ENCODE data around the gene DGAT2.

The DGAT2 gene

DNA sequence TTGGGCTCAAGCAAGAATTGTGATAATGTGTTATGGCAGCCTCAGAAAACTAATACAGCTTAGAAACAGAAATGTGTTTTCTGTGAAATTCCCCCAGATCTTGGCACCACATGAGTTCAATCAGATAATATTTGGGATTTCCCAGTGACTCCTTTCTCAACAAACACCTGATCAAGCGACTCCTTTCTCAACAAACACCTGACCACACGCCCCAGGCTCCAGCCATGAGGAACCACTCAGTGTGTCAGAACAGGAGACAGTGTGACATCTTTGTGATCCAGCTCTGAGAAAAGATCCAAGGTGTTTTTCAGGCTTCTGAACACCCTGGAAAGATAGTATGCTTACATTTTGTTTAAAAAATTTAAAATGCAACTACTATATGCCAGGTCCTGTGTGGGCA is 44.5 kb downstream of the DGAT2 start:
- 91 to 100% methylated on average over 2 of the region's 2 CpGs for WGBS, 2 experiments
- Histone ChIP-seq H3K27ac (ENCODE audit: insufficient read depth, low read depth, low read length, poor library complexity, severe bottlenecking) (no peak overlapping the region), H3K36me3 (ENCODE audit: control insufficient read depth, insufficient read depth, low read length) (no peaks in the 10 kb centered on the region), H3K9me3 (ENCODE audit: control insufficient read depth, low read length) (no peaks in the 10 kb centered on the region), H3K27me3 (ENCODE audit: control insufficient read depth, insufficient read depth, low read length, poor library complexity, severe bottlenecking) (no peaks in the 10 kb centered on the region), H3K4me3 (ENCODE audit: insufficient read depth, low read depth, low read length) (no peak overlapping the region), H3K4me1 (ENCODE audit: control insufficient read depth, insufficient read depth, low read length) (peaks cover 21% of the 10 kb centered on the region)

GRCh38 chr11:75813622-75814039 is 45.1 kb downstream of the DGAT2 start:
- H3K36me3 ChIP-seq (ENCODE audit: control insufficient read depth, insufficient read depth, low read length), result no peaks in the 10 kb centered on the region
- no peak overlapping the region for H3K27ac ChIP-seq (ENCODE audit: insufficient read depth, low read depth, low read length, poor library complexity, severe bottlenecking)
- no peaks in the 10 kb centered on the region for H3K9me3 ChIP-seq (ENCODE audit: control insufficient read depth, low read length)
- H3K4me3 ChIP-seq (ENCODE audit: insufficient read depth, low read depth, low read length), result peak overlapping the region; percentile 83
- WGBS, 2 experiments, result 88 to 93% methylated on average over 1 of the region's 1 CpG
- no peaks in the 10 kb centered on the region for H3K27me3 ChIP-seq (ENCODE audit: control insufficient read depth, insufficient read depth, low read length, poor library complexity, severe bottlenecking)
- peaks cover 21% of the 10 kb centered on the region for H3K4me1 ChIP-seq (ENCODE audit: control insufficient read depth, insufficient read depth, low read length)

DNA sequence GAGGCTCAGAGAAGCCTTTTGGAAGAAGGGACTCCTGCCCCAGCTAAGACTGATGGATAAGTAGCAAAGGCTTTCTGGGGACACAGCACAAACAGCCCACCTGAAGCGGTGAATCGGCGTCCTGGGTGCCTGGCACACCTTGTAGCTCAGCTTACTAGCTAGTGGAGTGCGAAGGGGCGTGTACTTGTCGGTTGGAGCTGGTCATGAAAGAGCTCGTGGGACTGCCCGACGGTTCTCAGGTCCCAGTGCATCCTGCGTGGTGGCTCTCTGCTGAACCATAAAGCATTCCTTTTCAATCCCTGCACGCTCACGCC is 45.7 kb downstream of the DGAT2 start:
- Histone ChIP-seq H3K4me3 (ENCODE audit: insufficient read depth, low read depth, low read length) (peak overlapping the region; percentile 83), H3K9me3 (ENCODE audit: control insufficient read depth, low read length) (no peaks in the 10 kb centered on the region), H3K4me1 (ENCODE audit: control insufficient read depth, insufficient read depth, low read length) (peaks cover 21% of the 10 kb centered on the region), H3K27me3 (ENCODE audit: control insufficient read depth, insufficient read depth, low read length, poor library complexity, severe bottlenecking) (no peaks in the 10 kb centered on the region), H3K27ac (ENCODE audit: insufficient read depth, low read depth, low read length, poor library complexity, severe bottlenecking) (no peak overlapping the region), H3K36me3 (ENCODE audit: control insufficient read depth, insufficient read depth, low read length) (no peaks in the 10 kb centered on the region)
- 3% methylated on average over 12 of the region's 12 CpGs for WGBS, 2 experiments

DNA sequence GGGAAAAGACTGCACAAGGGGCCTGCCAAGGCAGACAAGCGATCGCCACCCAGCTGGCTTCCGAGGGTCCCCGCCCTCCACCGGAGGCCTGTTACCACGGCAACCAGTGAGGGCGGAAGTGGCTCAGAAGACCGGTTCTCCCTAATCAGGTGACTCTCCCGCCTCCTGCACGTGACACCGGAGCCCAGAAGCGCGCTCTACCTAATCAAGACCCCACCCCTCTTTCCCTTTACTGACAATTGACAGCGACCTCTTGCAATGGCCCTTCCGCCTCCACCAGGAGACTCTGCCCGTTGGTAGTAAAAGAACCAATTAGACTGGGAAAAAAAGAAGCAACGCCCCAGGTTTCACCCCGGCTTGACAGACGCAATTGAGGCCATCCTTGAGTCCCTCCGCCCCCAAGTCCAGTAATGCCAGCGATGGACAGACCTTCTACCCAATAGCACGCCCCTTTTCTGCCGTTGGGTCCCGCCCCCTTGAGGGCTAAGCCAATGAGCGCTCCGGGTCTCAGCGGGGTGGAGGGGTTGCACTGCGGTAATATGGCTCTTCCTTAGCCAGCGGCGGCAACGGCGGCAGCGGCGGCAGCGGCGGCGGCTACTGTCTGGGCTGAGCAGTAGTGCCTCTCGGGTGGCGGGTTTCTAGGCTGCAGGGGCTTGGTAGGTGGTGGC is 46.2 kb downstream of the DGAT2 start, which contains the start of gene UVRAG:
Gene UVRAG (plus strand): TSS at position 534 of the 668 bp plus-strand sequence. CDS start 198 bp downstream, outside the sequence.
- Histone ChIP-seq H3K9me3 (ENCODE audit: control insufficient read depth, low read length) (no peaks in the 10 kb centered on the region), H3K4me3 (ENCODE audit: insufficient read depth, low read depth, low read length) (peak within 1 kb of the TSS; percentile 83), H3K27me3 (ENCODE audit: control insufficient read depth, insufficient read depth, low read length, poor library complexity, severe bottlenecking) (no peaks in the 10 kb centered on the region), H3K4me1 (ENCODE audit: control insufficient read depth, insufficient read depth, low read length) (peaks cover 21% of the 10 kb centered on the region), H3K27ac (ENCODE audit: insufficient read depth, low read depth, low read length, poor library complexity, severe bottlenecking) (peak within 1 kb of the TSS; percentile 47), H3K36me3 (ENCODE audit: control insufficient read depth, insufficient read depth, low read length) (no peaks in the 10 kb centered on the region)
- 0% methylated on average over 39 of the region's 39 CpGs for WGBS, 2 experiments

GRCh38 chr11:75815345-75816168 is 47.0 kb downstream of the DGAT2 start:
- Histone ChIP-seq H3K4me3 (ENCODE audit: insufficient read depth, low read depth, low read length) (peak overlapping the region; percentile 83), H3K4me1 (ENCODE audit: control insufficient read depth, insufficient read depth, low read length) (peaks cover 21% of the 10 kb centered on the region), H3K27ac (ENCODE audit: insufficient read depth, low read depth, low read length, poor library complexity, severe bottlenecking) (peak overlapping the region; percentile 17), H3K9me3 (ENCODE audit: control insufficient read depth, low read length) (no peaks in the 10 kb centered on the region), H3K27me3 (ENCODE audit: control insufficient read depth, insufficient read depth, low read length, poor library complexity, severe bottlenecking) (no peaks in the 10 kb centered on the region), H3K36me3 (ENCODE audit: control insufficient read depth, insufficient read depth, low read length) (no peaks in the 10 kb centered on the region)
- WGBS, 2 experiments, result 0 to 1% methylated on average over 60 of the region's 60 CpGs

DNA sequence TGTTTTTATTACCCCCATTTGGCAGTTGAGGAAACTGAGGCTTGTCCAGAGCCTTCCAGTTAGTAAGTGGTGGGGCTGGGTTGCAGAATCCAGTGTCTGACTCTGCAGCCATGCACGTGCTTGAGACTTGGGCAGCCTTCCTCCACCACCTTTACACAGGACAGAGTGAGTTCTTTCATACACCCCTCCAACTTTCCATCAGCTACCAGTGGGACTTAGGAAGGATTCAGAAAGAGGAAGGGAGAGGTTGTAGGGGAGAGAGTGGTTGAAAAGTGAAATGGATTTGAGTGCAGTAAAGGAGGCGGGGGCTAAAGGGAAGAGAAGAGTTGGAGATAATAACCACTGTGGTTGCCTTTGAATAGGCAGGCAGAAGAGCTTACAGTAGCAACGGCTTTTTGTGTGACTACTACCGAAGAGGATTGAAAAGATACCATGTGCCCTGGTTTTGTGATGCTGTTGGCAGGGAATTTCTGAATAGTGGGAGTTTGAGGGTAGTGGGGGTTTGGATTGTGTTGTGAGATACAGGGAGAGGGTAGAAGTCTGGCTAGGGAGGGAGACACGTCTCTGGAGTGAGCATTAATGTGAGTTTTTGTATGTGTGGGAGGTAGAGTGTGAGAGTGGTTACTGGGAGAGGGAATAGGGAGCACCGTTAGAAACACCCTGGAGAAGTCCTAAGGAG is 48.1 kb downstream of the DGAT2 start:
- Histone ChIP-seq H3K9me3 (ENCODE audit: control insufficient read depth, low read length) (no peaks in the 10 kb centered on the region), H3K27me3 (ENCODE audit: control insufficient read depth, insufficient read depth, low read length, poor library complexity, severe bottlenecking) (no peaks in the 10 kb centered on the region), H3K27ac (ENCODE audit: insufficient read depth, low read depth, low read length, poor library complexity, severe bottlenecking) (no peak overlapping the region), H3K4me1 (ENCODE audit: control insufficient read depth, insufficient read depth, low read length) (peaks cover 21% of the 10 kb centered on the region), H3K4me3 (ENCODE audit: insufficient read depth, low read depth, low read length) (peak overlapping the region; percentile 83), H3K36me3 (ENCODE audit: control insufficient read depth, insufficient read depth, low read length) (no peaks in the 10 kb centered on the region)
- 40 to 45% methylated on average over 6 of the region's 6 CpGs for WGBS, 2 experiments

DNA sequence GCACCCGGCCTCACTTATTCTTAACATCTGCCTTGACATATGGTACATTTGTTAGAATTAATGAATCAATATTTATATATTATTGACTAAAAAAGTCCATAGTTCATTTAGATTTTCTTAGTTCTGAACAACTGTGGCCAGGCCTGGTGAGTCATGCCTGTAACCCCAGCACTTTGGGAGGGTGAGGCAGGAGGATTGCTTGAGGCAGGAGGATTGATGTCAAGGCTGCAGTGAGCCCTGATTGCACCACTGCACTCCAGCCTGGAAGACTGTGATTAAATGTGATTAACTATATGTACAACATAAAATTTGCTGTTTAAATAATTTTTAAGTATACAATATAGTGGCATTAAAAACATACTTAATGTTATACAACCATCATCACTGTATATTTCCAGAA is 52.1 kb downstream of the DGAT2 start:
- no peaks in the 10 kb centered on the region for H3K27me3 ChIP-seq (ENCODE audit: control insufficient read depth, insufficient read depth, low read length, poor library complexity, severe bottlenecking)
- no peak overlapping the region for H3K27ac ChIP-seq (ENCODE audit: insufficient read depth, low read depth, low read length, poor library complexity, severe bottlenecking)
- peaks cover 9% of the 10 kb centered on the region for H3K4me1 ChIP-seq (ENCODE audit: control insufficient read depth, insufficient read depth, low read length)
- H3K4me3 ChIP-seq (ENCODE audit: insufficient read depth, low read depth, low read length), result no peak overlapping the region
- H3K36me3 ChIP-seq (ENCODE audit: control insufficient read depth, insufficient read depth, low read length), result no peaks in the 10 kb centered on the region
- 100% methylated on average over 1 of the region's 1 CpG; no CpG with 5 or more reads in 1 of the 2 experiments for WGBS, 2 experiments
- H3K9me3 ChIP-seq (ENCODE audit: control insufficient read depth, low read length), result no peaks in the 10 kb centered on the region

- peaks cover 9% of the 10 kb centered on the region for H3K4me1 ChIP-seq (ENCODE audit: control insufficient read depth, insufficient read depth, low read length)
- H3K27me3 ChIP-seq (ENCODE audit: control insufficient read depth, insufficient read depth, low read length, poor library complexity, severe bottlenecking), result no peaks in the 10 kb centered on the region
- H3K36me3 ChIP-seq (ENCODE audit: control insufficient read depth, insufficient read depth, low read length), result no peaks in the 10 kb centered on the region
- H3K9me3 ChIP-seq (ENCODE audit: control insufficient read depth, low read length), result no peaks in the 10 kb centered on the region
- 96 to 97% methylated on average over 4 to 5 of the region's 5 CpGs for WGBS, 2 experiments
- no peak overlapping the region for H3K4me3 ChIP-seq (ENCODE audit: insufficient read depth, low read depth, low read length)
- no peak overlapping the region for H3K27ac ChIP-seq (ENCODE audit: insufficient read depth, low read depth, low read length, poor library complexity, severe bottlenecking)
Observed at GRCh38 chr11:75821202-75821601, 52.6 kb downstream of the DGAT2 start.

- Histone ChIP-seq H3K36me3 (ENCODE audit: control insufficient read depth, insufficient read depth, low read length) (no peaks in the 10 kb centered on the region), H3K27ac (ENCODE audit: insufficient read depth, low read depth, low read length, poor library complexity, severe bottlenecking) (no peak overlapping the region), H3K9me3 (ENCODE audit: control insufficient read depth, low read length) (no peaks in the 10 kb centered on the region), H3K27me3 (ENCODE audit: control insufficient read depth, insufficient read depth, low read length, poor library complexity, severe bottlenecking) (no peaks in the 10 kb centered on the region), H3K4me3 (ENCODE audit: insufficient read depth, low read depth, low read length) (no peak overlapping the region), H3K4me1 (ENCODE audit: control insufficient read depth, insufficient read depth, low read length) (no peaks in the 10 kb centered on the region)
- WGBS, 2 experiments, result 73 to 89% methylated on average over 2 to 3 of the region's 3 CpGs
Observed at GRCh38 chr11:75822541-75822940, 54.0 kb downstream of the DGAT2 start.

DNA sequence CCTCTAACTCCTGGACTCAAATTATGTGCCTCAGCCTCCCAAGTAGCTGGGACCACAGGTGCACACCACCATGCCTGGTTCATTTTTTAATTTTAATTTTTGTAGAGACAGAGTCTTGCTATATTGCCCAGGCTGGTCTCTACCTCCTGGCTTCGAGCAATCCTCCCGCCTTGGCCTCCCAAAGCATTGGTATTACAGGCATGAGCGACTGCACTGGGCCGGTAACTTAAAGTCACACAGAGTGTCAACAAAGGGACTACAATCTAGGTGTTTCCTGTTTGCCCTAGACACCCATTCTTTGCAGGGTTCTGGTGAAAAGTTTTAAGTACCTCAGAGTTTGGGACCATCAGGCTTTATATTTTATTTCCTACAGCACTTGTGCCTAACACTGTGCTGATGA is 54.8 kb downstream of the DGAT2 start:
- Histone ChIP-seq H3K27ac (ENCODE audit: insufficient read depth, low read depth, low read length, poor library complexity, severe bottlenecking) (no peak overlapping the region), H3K27me3 (ENCODE audit: control insufficient read depth, insufficient read depth, low read length, poor library complexity, severe bottlenecking) (no peaks in the 10 kb centered on the region), H3K4me1 (ENCODE audit: control insufficient read depth, insufficient read depth, low read length) (no peaks in the 10 kb centered on the region), H3K9me3 (ENCODE audit: control insufficient read depth, low read length) (no peaks in the 10 kb centered on the region), H3K36me3 (ENCODE audit: control insufficient read depth, insufficient read depth, low read length) (no peaks in the 10 kb centered on the region), H3K4me3 (ENCODE audit: insufficient read depth, low read depth, low read length) (no peak overlapping the region)
- WGBS, 2 experiments, result 92 to 93% methylated on average over 4 of the region's 4 CpGs
